Erythroblast (primary cell): ENCODE data around the gene SECISBP2.
"Not testable (repeated sequence)": the region's sequence is repeated elsewhere in the genome, so short reads cannot be mapped to it uniquely, and the experiment has no call there.

ENCODE experiments used
- DNase-seq, 2 experiments: peaks; one replicate each; lab custom pipeline; 2025; lab: John Stamatoyannopoulos, UW
- GATA1 ChIP-seq: IDR thresholded peaks from 2 replicates; pipeline ENCODE4 v1.6.1; 2011; ENCODE audit warnings: low read depth, mild to moderate bottlenecking, control low read depth, low read length, moderate library complexity
- POLR2A ChIP-seq: IDR thresholded peaks from 2 replicates; pipeline ENCODE4 v1.6.1; 2011; ENCODE audit warnings: mild to moderate bottlenecking, low read length

Gene SECISBP2

GRCh38 chr9:89319015-89319905, 960 bp downstream of the SECISBP2 start:
- no peak for TF ChIP-seq GATA1
- no peak for TF ChIP-seq POLR2A
- DNase-seq: peak; percentile 42 to 59

DNA sequence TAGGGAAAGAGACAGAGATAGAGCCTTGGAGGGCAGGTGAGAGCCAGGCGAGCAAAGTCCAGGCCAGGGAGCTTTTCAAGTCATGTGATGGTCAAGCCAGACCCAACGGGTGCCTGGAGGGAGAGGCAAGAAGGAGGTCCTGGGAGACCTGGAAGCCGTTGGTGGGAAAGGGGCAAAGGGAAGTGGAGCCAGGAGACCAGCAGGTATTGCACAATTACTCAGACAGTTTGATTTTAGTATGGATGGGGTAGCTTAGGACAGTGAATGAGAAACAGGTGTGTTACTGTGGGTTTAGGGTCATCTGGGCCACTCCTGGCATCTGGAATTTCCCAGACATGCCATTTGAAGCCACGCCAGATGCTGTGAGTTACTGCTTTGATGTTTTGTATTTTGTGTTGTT, 5.1 kb downstream of the SECISBP2 start:
- TF ChIP-seq GATA1 (no peak), POLR2A (no peak)

DNA sequence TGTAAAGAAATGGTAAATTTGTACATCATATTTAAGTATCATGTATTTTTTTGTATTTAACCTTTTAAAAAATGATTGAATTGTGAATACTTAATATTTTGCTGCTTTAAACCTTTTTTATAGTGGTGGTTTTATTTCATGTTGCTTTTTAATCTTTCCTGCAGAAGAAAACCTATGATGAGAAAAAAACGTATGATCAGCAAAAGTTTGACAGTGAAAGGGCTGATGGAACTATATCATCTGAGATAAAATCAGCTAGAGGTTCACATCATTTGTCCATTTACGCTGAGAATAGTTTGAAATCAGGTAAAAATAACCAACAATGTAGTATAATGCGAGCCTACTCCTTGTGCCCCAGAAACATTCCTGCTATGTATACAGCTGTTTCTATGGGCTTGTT, 7.4 kb downstream of the SECISBP2 start:
- no peak for DNase-seq
- TF ChIP-seq GATA1 (no peak), POLR2A (no peak)

More for the DNA sequence above, 5.1 kb downstream of the SECISBP2 start:
- DNase-seq: no peak

- no peak for TF ChIP-seq POLR2A
- TF ChIP-seq GATA1: no peak
- DNase-seq: no peak
Observed at GRCh38 chr9:89328064-89328463, 9.8 kb downstream of the SECISBP2 start.

DNA sequence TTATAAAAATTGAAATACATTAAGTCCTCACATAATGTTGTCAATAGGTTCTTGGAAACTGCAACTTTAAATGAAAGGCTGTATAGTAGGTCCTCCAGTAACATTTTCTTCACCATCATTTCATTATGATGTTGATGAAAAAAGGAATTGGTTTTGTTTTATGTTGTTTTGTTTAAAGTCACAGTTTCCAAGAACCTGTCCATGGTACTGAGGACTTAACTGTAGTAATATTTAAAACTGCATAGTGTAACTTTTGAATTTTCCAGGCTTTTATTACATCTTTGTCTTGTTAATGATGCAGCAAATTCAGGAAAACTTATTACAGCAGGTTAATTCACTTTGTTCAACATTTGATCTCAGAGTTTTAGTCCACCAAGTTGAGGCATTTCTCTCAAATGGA, 11.6 kb downstream of the SECISBP2 start:
- no peak for TF ChIP-seq POLR2A
- no peak for TF ChIP-seq GATA1

GRCh38 chr9:89330513-89330912, 12.2 kb downstream of the SECISBP2 start:
- TF ChIP-seq POLR2A (no peak), GATA1 (no peak)
- DNase-seq: no peak

More for the DNA sequence above, 11.6 kb downstream of the SECISBP2 start:
- DNase-seq: no peak

DNA sequence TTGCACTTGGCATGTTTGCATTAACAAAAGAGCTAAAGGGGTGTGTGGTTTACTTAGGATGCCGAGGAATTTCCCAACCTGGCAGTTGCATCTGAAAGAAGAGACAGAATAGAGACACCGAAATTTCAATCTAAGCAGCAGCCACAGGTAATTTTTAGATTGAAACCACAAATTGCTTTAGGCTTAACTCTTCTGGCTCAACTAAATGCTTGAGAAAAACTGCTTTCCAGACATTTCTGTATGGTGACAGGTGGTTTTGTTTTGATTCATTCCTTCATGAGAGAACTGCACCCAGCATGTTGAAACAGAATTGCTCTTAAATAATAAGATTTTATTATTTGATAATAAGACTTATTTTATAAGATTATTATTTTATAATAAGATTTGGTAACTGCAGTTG, 21.5 kb downstream of the SECISBP2 start:
- no peak for DNase-seq
- TF ChIP-seq GATA1 (no peak), POLR2A (no peak)

- DNase-seq: no peak
- TF ChIP-seq POLR2A: no peak
- TF ChIP-seq GATA1: no peak
Observed at GRCh38 chr9:89340332-89340731, 22.0 kb downstream of the SECISBP2 start.

GRCh38 chr9:89342213-89342612, 23.9 kb downstream of the SECISBP2 start:
- no peak for TF ChIP-seq GATA1
- no peak for TF ChIP-seq POLR2A
- peak; percentile 49 to 53 for DNase-seq

DNA sequence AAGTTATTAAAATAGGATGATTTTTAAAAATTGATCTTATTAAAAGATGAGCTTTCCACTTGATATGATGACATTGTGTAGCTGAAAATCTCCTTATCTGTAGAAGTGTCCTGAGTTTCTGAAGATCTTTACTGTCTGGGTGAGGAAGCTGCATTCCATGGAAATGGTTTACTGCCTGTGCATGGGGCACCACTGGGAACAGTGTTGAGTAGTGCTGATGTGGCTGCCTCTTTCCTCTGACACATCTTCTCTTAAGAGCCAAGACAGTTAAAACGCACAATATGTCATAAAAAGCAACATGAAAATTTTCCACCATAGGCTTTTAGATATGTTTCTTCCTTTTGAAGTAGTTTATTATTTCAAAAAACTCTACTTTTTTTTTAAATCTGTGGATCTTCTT, 24.6 kb downstream of the SECISBP2 start:
- DNase-seq: no peak
- TF ChIP-seq GATA1 (no peak), POLR2A (no peak)

DNA sequence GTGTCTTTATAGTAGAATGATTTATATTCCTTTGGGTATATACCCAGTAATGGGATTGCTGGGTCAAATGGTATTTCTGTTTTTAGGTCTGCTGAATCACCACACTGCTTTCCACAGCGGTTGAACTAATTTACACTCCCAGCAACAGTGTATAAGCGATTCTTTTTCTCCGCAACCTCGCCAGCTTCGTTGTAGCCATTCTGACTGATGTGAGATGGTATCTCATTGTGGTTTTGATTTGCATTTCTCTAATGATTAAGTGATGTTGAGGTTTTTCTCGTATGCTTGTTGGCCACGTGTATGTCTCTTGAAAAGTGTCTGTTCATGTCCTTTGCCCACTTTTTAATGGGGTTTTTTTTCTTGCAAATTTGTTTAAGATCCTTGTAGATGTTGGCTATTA, 25.5 kb downstream of the SECISBP2 start:
- not testable (repeated sequence) for DNase-seq

DNA sequence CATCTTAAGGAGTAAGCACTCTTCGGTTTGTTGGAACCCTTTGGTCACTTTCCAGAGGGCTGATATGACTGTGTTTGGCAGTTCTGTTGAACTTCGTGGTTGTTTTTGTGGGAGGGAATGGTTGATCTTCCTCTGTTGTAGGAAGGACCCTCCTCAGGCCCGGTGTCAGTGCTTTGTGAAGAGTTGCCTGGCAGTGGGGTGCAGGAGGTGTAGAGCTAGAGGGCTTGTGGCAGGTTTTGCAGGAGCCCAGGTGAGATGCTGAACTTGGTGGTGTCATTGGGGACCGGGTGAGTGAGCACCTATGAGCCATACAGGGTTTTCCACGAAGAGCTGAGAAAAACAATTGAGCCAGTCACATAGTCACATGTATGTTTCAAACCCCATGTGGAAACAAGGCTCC, 27.2 kb downstream of the SECISBP2 start:
- no peak for TF ChIP-seq GATA1
- TF ChIP-seq POLR2A: no peak
- no peak for DNase-seq

GRCh38 chr9:89346696-89347095, 28.4 kb downstream of the SECISBP2 start:
- no peak for DNase-seq
- no peak for TF ChIP-seq GATA1
- TF ChIP-seq POLR2A: no peak

- TF ChIP-seq POLR2A (no peak), GATA1 (no peak)
Observed at GRCh38 chr9:89347651-89348050, 29.4 kb downstream of the SECISBP2 start.

GRCh38 chr9:89349607-89350006, 31.3 kb downstream of the SECISBP2 start:
- no peak for DNase-seq
- TF ChIP-seq POLR2A (no peak), GATA1 (no peak)

More at GRCh38 chr9:89347651-89348050, 29.4 kb downstream of the SECISBP2 start:
- DNase-seq: no peak
